Breast epithelium (tissue), 4 donors: ENCODE measurements around the gene CNR2. TPM values are rescaled to one million over a fixed set of nuclear protein-coding genes. Genes with fewer than 3 reads are reported as not detected.
"Not testable (repeated sequence)": the region's sequence is repeated elsewhere in the genome, so short reads cannot be mapped to it uniquely, and the experiment has no call there.

Source experiments
- DNase-seq, 2 donors: peaks; one replicate each; pipeline ENCODE4 v3.0.0-alpha.2; 2019; ENCODE audit warnings: low spot score in 2 of 2
- H3K27ac ChIP-seq, 2 donors: fragments of 200-600 bp; sonication (generic) in 1 of 2; one replicate each; pipeline ENCODE4 v1.5.1; 2016 to 2019; ENCODE audit warnings: mild to moderate bottlenecking in 1 of 2
- H3K27me3 ChIP-seq, 2 donors: fragments of 200-600 bp; sonication (generic) in 1 of 2; one replicate each; pipeline versions ENCODE4 v1.5.1 to v1.6.0; 2017 to 2019; ENCODE audit warnings: control low read depth in 1 of 2, mild to moderate bottlenecking in 1 of 2
- H3K36me3 ChIP-seq: fragments of 200-600 bp; one replicate; pipeline ENCODE4 v1.5.1; 2019
- H3K4me1 ChIP-seq, 2 donors: fragments of 200-600 bp; sonication (generic); one replicate each; pipeline ENCODE4 v1.5.1; 2016 to 2019; ENCODE audit warnings: control low read depth in 1 of 2
- H3K4me3 ChIP-seq, 3 donors: fragments of 200-600 bp; sonication (generic); 1 replicate in 2 of 3; 2 replicates in 1 of 3; pipeline ENCODE4 v1.5.1; 2016 to 2019; ENCODE audit warnings: mild to moderate bottlenecking in 3 of 3, moderate library complexity in 2 of 3
- H3K9me3 ChIP-seq, 2 donors: fragments of 200-600 bp; sonication (generic) in 1 of 2; one replicate each; pipeline ENCODE4 v1.5.1; 2016 to 2019; ENCODE audit warnings: control low read depth in 1 of 2
- CTCF ChIP-seq, 3 donors: fragments of 450-650 bp; IDR thresholded peaks; one replicate each; pipeline ENCODE4 v1.5.1; 2016 to 2017; ENCODE audit warnings: antibody characterized with exemption in 3 of 3, mild to moderate bottlenecking in 3 of 3, moderate library complexity in 3 of 3
- POLR2A ChIP-seq: fragments of 450-650 bp; IDR thresholded peaks from one replicate; pipeline ENCODE4 v1.6.1; 2016; ENCODE audit warnings: antibody characterized with exemption, mild to moderate bottlenecking, moderate library complexity
- POLR2AphosphoS5 ChIP-seq, 3 donors: sonication (generic); formaldehyde crosslinking; IDR thresholded peaks; one replicate each; pipeline ENCODE4 v1.6.1; 2017; ENCODE audit warnings: antibody characterized with exemption in 3 of 3
- intact Hi-C: fragments of 100-400 bp; cut with DNase I; formaldehyde crosslinking; loops from one replicate; pipeline ENCODE4 v1.15.1; 2023; ENCODE audit warnings: low total_unique reads
- total RNA-seq, 3 donors: library from RNA; depleted of rRNA; stranded (reverse); fragments of >200 nt; gene quantifications; one replicate each; pipeline ENCODE4 v1.1.0, GENCODE V29; 2016

Gene CNR2
- total RNA-seq, 3 donors from 2014 or later, result under 0.01 TPM; not detected in 2

DNA sequence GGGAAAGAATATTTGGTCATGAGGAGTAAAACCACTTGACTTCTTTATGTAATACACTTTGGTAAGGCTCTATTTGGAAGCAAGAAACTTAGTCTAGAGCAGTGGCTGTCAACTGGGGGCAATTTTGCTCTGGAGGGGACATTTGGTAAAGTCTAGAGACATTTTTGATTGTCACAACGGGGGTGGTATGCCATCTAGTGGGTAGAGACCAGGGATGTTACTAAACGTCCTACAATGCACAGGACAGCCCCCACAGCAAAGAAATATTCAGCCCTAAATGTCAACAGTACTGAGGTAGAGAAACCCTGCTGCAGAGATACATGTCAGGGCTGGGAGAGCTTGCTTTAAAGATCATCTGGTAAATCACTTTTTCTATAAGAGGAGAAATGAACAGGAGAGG lies 58.6 kb downstream of the CNR2 start:
- Histone ChIP-seq H3K36me3 (no peaks in the 10 kb centered on the region), H3K27ac (no peak overlapping the region), H3K27me3 (no peaks in the 10 kb centered on the region), H3K4me1 (no peaks in the 10 kb centered on the region), H3K9me3 (no peaks in the 10 kb centered on the region), H3K4me3 (no peak overlapping the region)
- DNase-seq, result no peak
- intact Hi-C loops, result no loop called here
- TF ChIP-seq CTCF (IDR thresholded peaks at IDR 0.05) (no peak), POLR2A (no peak), POLR2AphosphoS5 (IDR thresholded peaks at IDR 0.05) (no peak)

- H3K27ac ChIP-seq, result not testable (repeated sequence)
Observed at GRCh38 chr1:23853124-23853523, 60.0 kb downstream of the CNR2 start.

GRCh38 chr1:23851406-23851805 lies 61.8 kb downstream of the CNR2 start:
- H3K4me3 ChIP-seq, intact Hi-C loops, H3K36me3 ChIP-seq, H3K27ac ChIP-seq, H3K4me1 ChIP-seq, DNase-seq, H3K27me3 ChIP-seq, H3K9me3 ChIP-seq: not testable (repeated sequence)

More at GRCh38 chr1:23853124-23853523, 60.0 kb downstream of the CNR2 start:
- H3K36me3 ChIP-seq, DNase-seq, H3K4me3 ChIP-seq, H3K27me3 ChIP-seq, H3K9me3 ChIP-seq, H3K4me1 ChIP-seq, intact Hi-C loops: not testable (repeated sequence)

DNA sequence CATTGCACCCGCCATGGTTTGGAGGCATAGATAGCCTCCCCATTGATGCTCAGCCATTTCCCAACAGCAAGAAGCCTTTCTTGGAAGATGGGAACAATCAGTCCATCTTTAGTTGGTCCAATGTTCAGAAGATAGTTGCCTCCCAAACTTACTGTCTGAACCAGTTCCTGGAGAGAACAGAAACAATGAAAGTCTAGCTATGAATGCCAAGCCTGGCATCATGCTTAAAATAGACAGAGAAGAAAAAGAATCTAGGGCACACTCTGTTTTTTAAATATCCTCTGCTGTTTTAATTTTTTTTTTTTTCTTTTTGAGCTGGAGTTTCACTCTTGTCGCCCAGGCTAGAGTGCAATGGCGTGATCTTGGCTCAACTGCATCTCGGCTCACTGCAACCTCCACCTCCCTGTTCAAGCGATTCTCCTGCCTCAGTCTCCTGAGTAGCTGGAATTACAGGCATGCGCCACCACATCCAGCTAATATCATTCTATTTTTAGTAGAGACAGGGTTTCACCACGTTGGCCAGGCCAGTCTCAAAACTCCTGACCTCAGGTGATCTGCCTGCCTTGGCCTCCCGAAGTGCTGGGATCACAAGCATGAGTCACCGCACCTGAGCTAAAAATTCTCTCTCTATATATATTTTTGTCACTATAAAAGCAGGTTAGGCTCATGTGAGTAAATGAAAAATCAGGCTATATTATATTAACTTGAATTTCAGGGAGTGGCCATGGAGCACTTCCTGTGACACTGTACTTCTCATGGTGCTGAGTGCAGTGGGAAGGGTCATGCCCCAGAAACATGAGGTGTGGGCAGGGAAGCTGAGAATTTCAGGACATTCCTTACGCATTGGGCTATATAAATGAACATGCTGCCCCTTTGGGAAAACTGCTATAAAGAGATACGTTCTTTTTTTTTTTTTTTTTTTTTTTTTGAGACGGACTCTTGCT lies 64.2 kb downstream of the CNR2 start:
- H3K36me3 ChIP-seq, result no peaks in the 10 kb centered on the region

GRCh38 chr1:23847482-23848095 lies 65.6 kb downstream of the CNR2 start:
- DNase-seq, H3K4me3 ChIP-seq, H3K4me1 ChIP-seq, H3K27ac ChIP-seq, H3K27me3 ChIP-seq, H3K9me3 ChIP-seq, intact Hi-C loops, H3K36me3 ChIP-seq: not testable (repeated sequence)

More for the DNA sequence above, 64.2 kb downstream of the CNR2 start:
- no peak overlapping the region for H3K4me3 ChIP-seq
- no peaks in the 10 kb centered on the region for H3K9me3 ChIP-seq
- H3K27ac ChIP-seq, result no peak overlapping the region
- no peaks in the 10 kb centered on the region for H3K4me1 ChIP-seq
- H3K27me3 ChIP-seq, result no peaks in the 10 kb centered on the region
- intact Hi-C loops, result no loop called here
- no peak for DNase-seq
- TF ChIP-seq POLR2AphosphoS5 (IDR thresholded peaks at IDR 0.05) (no peak), CTCF (IDR thresholded peaks at IDR 0.05) (no peak), POLR2A (no peak)

DNA sequence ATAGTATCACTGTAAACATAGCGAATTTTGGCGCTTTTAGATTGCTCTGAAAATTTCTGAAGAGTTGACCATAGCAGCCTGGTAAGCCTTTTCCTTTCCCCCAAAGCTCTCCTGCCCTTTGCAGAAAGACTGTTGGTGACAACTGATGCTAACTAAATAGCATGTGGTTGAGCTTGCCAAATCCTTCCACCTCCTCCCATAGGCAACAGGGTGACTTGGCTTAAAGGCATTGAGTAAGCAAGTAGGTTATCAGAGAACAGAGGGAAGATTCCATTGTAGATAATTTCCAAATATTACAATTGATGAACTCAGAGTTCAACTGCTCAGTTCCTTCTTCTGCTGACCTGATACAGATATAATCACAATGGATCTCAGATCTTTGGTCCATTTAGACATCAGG lies 68.0 kb downstream of the CNR2 start:
- H3K9me3 ChIP-seq, result no peaks in the 10 kb centered on the region
- no peak for DNase-seq
- no peaks in the 10 kb centered on the region for H3K27me3 ChIP-seq
- no peak overlapping the region for H3K4me3 ChIP-seq
- intact Hi-C loops, result no loop called here
- H3K36me3 ChIP-seq, result no peaks in the 10 kb centered on the region
- H3K4me1 ChIP-seq, result no peaks in the 10 kb centered on the region
- TF ChIP-seq POLR2AphosphoS5 (IDR thresholded peaks at IDR 0.05) (no peak), CTCF (IDR thresholded peaks at IDR 0.05) (no peak), POLR2A (no peak)
- H3K27ac ChIP-seq, result no peak overlapping the region
